Muscle of leg (tissue), 11 donors: ENCODE measurements around the gene CDH4. TPM values are rescaled to one million over a fixed set of nuclear protein-coding genes. Genes with fewer than 3 reads are reported as not detected.
A peak's percentile ranks its signal among the peaks of the same experiment; 100 is the strongest.

Source experiments
- DNase-seq: peaks from one replicate; pipeline ENCODE4 v3.0.0; 2013
- H3K27ac ChIP-seq: one replicate; pipeline ENCODE4 v1.5.1; 2013; ENCODE audit warnings: mild to moderate bottlenecking, low read length, control low read depth
- H3K27me3 ChIP-seq: one replicate; pipeline ENCODE4 v1.6.1; 2013; ENCODE audit warnings: low read length; ENCODE audit not compliant: control insufficient read depth, insufficient read depth
- H3K36me3 ChIP-seq: one replicate; pipeline ENCODE4 v1.6.1; 2013; ENCODE audit warnings: low read length; ENCODE audit not compliant: control insufficient read depth, insufficient read depth
- H3K4me1 ChIP-seq: one replicate; pipeline ENCODE4 v1.6.1; 2013; ENCODE audit warnings: low read length; ENCODE audit not compliant: control insufficient read depth, insufficient read depth
- H3K4me3 ChIP-seq: one replicate; pipeline ENCODE4 v1.5.1; 2013; ENCODE audit warnings: low read length, control low read depth
- H3K9me3 ChIP-seq: replicated peaks from 2 replicates; pipeline ENCODE4 v1.6.1; 2013; ENCODE audit warnings: low read depth, low read length; ENCODE audit not compliant: control insufficient read depth
- WGBS: methylation state at CpG from one replicate; pipeline ENCODE4 v1.1.5; 2013; ENCODE audit warnings: missing lambda C conversion rate; ENCODE audit not compliant: insufficient coverage; 5-methylcytosine and 5-hydroxymethylcytosine counted together
- polyA plus RNA-seq, 8 donors: library from polyadenylated mRNA; unstranded; fragments of 120-200 nt; gene quantifications; one replicate each; pipeline versions ENCODE4 v1.2.1 to v1.2.3, GENCODE V29; 2013; ENCODE audit warnings: inconsistent platforms in 1 of 8, low replicate concordance in 1 of 8; ENCODE audit not compliant: insufficient read length in 8 of 8, insufficient read depth in 1 of 8
- total RNA-seq: library from RNA; stranded (reverse); fragments of 120-200 nt; gene quantifications from one replicate; pipeline ENCODE4 v1.2.4, GENCODE V29; 2013

CDH4 gene
- total and polyA plus RNA-seq, 9 donors, result 0.66 to 1.4 (median 1.2) TPM

- DNase-seq, result no peak
- H3K27ac ChIP-seq, result no peak overlapping the region
- no peaks in the 10 kb centered on the region for H3K36me3 ChIP-seq
- H3K4me1 ChIP-seq, result no peaks in the 10 kb centered on the region
- H3K4me3 ChIP-seq, result no peak overlapping the region
- H3K9me3 ChIP-seq, result no peaks in the 10 kb centered on the region
- H3K27me3 ChIP-seq, result peaks cover 2% of the 10 kb centered on the region
- WGBS, result 84% methylated on average over 17 of the region's 17 CpGs
These were observed 305.6 kb downstream of the CDH4 start for GRCh38 chr20:61557621-61558020.

- 78% methylated on average over 7 of the region's 10 CpGs for WGBS
These were observed 306.7 kb downstream of the CDH4 start for GRCh38 chr20:61558726-61559125.

DNA sequence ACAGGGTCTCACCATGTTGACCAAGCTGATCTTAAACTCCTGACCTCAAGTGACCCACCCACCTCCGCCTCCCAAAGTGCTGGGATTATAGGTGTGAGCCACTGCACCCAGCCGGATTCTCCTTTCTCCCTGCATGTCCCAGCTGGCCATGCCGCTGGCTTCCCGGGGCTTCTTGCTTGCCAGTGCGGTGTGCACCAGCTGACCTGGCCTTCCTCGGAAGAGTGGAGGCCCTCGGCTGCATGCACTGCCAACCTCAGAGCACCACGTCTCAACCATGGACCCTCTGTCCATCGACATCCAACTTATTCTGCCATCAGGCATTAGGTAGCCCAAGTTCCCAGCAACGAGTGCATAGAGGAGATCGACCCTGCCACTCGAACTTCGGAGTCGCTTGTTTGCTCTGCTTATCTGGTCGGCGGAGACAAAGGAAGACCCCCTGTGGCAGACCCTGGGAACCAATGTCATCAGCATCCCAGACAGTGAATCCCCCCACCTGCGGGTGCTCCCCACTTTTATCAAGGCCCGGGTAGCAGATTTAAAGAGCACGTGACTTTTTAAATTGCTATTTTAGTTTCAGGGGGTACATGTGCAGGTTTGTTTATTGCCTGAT, 307.8 kb downstream of the CDH4 start:
- H3K4me3 ChIP-seq, result no peak overlapping the region
- peaks cover 2% of the 10 kb centered on the region for H3K27me3 ChIP-seq
- 82% methylated on average over 14 of the region's 19 CpGs for WGBS
- no peaks in the 10 kb centered on the region for H3K4me1 ChIP-seq
- no peak overlapping the region for H3K27ac ChIP-seq
- H3K9me3 ChIP-seq, result no peaks in the 10 kb centered on the region
- DNase-seq, result no peak
- no peaks in the 10 kb centered on the region for H3K36me3 ChIP-seq

More at GRCh38 chr20:61558726-61559125, 306.7 kb downstream of the CDH4 start:
- Histone ChIP-seq H3K4me3 (no peak overlapping the region), H3K27ac (no peak overlapping the region), H3K27me3 (peaks cover 2% of the 10 kb centered on the region), H3K9me3 (no peaks in the 10 kb centered on the region), H3K36me3 (no peaks in the 10 kb centered on the region), H3K4me1 (no peaks in the 10 kb centered on the region)
- no peak for DNase-seq

- H3K36me3 ChIP-seq, result no peaks in the 10 kb centered on the region
- no peaks in the 10 kb centered on the region for H3K9me3 ChIP-seq
- H3K27me3 ChIP-seq, result peaks cover 2% of the 10 kb centered on the region
- H3K4me1 ChIP-seq, result no peaks in the 10 kb centered on the region
- DNase-seq, result peak; percentile 2
- H3K4me3 ChIP-seq, result no peak overlapping the region
- WGBS, result 69% methylated on average over 14 of the region's 15 CpGs
- H3K27ac ChIP-seq, result no peak overlapping the region
These were observed 308.3 kb downstream of the CDH4 start for GRCh38 chr20:61560361-61560853.

DNA sequence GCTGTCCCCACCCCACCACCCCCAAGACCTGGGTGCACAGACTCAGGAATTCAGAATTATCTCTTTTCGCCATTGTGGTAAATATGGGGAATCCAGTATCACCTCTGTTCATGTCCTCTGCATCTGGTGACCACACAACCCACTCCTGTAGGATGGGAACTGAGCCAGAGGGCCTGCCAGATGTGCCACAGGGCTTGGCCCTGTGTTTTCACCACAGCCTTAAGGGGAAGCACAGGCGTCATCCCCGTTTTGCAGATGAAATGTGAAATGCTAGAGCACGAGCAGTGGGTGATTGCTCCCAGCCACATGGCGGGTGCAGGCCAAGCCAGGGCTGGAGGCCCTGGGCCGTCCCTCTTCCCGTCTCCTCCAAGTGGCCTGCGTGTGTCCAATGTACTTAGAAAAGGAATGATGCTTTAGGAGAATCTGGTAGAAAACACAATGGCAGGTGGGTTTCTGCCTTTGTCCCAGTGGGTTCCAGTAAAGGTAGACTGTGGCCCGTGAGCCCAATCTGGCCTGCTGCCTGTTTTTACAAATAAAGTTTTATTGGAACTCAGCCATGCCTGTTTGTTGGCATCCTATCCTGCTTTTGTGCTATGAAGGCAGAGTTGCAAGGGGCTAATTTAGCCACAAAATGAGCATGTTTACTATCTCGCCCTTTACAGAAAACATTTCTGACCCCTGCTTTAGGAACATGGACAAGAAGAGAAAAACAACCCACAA, 309.2 kb downstream of the CDH4 start:
- no peak for DNase-seq
- H3K9me3 ChIP-seq, result no peaks in the 10 kb centered on the region
- WGBS, result 69% methylated on average over 8 of the region's 10 CpGs
- H3K36me3 ChIP-seq, result no peaks in the 10 kb centered on the region
- H3K27ac ChIP-seq, result no peak overlapping the region
- H3K4me1 ChIP-seq, result no peaks in the 10 kb centered on the region
- no peak overlapping the region for H3K4me3 ChIP-seq
- peaks cover 2% of the 10 kb centered on the region for H3K27me3 ChIP-seq

- no peaks in the 10 kb centered on the region for H3K4me1 ChIP-seq
- peaks cover 2% of the 10 kb centered on the region for H3K27me3 ChIP-seq
- H3K27ac ChIP-seq, result no peak overlapping the region
- no peaks in the 10 kb centered on the region for H3K9me3 ChIP-seq
- WGBS, result 63% methylated on average over 7 of the region's 8 CpGs
- DNase-seq, result no peak
- no peak overlapping the region for H3K4me3 ChIP-seq
- no peaks in the 10 kb centered on the region for H3K36me3 ChIP-seq
These were observed 310.4 kb downstream of the CDH4 start for GRCh38 chr20:61562491-61562890.

GRCh38 chr20:61562897-61563504, 310.9 kb downstream of the CDH4 start:
- WGBS, result 72% methylated on average over 14 of the region's 16 CpGs
- Histone ChIP-seq H3K4me3 (no peak overlapping the region), H3K27ac (no peak overlapping the region), H3K9me3 (no peaks in the 10 kb centered on the region), H3K27me3 (peaks cover 2% of the 10 kb centered on the region), H3K36me3 (no peaks in the 10 kb centered on the region), H3K4me1 (no peaks in the 10 kb centered on the region)
- DNase-seq, result no peak

DNA sequence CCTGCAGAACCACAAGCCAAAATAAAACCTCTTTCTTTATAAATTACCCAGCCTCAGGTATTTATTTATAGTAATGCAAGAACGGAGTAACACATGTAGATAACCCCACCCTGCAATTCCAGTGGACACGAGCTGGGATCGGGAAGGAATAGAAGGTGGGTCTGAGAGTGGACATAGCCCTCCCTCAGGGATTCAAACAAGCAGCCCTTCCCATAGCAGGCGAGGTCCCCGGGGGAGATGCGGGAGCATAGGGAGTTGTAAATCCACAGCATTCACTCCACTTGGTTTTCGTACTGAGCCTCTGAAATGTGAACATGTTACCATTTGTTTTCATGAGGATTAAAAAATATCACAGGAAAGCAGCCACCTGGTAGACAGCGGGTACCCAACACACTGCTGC, 312.6 kb downstream of the CDH4 start:
- no peak for DNase-seq
- no peaks in the 10 kb centered on the region for H3K4me1 ChIP-seq
- H3K9me3 ChIP-seq, result no peaks in the 10 kb centered on the region
- H3K27me3 ChIP-seq, result peaks cover 2% of the 10 kb centered on the region
- H3K36me3 ChIP-seq, result no peaks in the 10 kb centered on the region
- WGBS, result no CpG with 5 or more reads among the region's 8 CpGs
- H3K27ac ChIP-seq, result no peak overlapping the region
- H3K4me3 ChIP-seq, result no peak overlapping the region

- 84% methylated on average over 11 of the region's 12 CpGs for WGBS
- Histone ChIP-seq H3K27me3 (no peaks in the 10 kb centered on the region), H3K36me3 (no peaks in the 10 kb centered on the region), H3K4me1 (no peaks in the 10 kb centered on the region), H3K27ac (no peak overlapping the region), H3K4me3 (no peak overlapping the region), H3K9me3 (no peaks in the 10 kb centered on the region)
- DNase-seq, result no peak
These were observed 313.7 kb downstream of the CDH4 start for GRCh38 chr20:61565791-61566190.

GRCh38 chr20:61566691-61567090, 314.6 kb downstream of the CDH4 start:
- 94% methylated on average over 16 of the region's 22 CpGs for WGBS
- Histone ChIP-seq H3K27me3 (no peaks in the 10 kb centered on the region), H3K9me3 (no peaks in the 10 kb centered on the region), H3K4me1 (no peaks in the 10 kb centered on the region), H3K4me3 (no peak overlapping the region), H3K27ac (no peak overlapping the region), H3K36me3 (no peaks in the 10 kb centered on the region)
- no peak for DNase-seq
